K562 (cell line): ENCODE results near the gene FAM167B. TPM values are rescaled to one million over a fixed set of nuclear protein-coding genes. Genes with fewer than 3 reads are reported as not detected.

Source experiments
- BRCA1 ChIP-seq, 2 experiments: fragments of 450-650 bp in 1 of 2; sonication (generic) in 1 of 2; formaldehyde crosslinking in 1 of 2; IDR thresholded peaks; 2 replicates each; pipeline versions ENCODE4 v1.5.0 to v1.6.1; 2017 to 2020; ENCODE audit warnings: mild to moderate bottlenecking in 1 of 2, missing genetic modification reagents in 1 of 2
- DIDO1 ChIP-seq: fragments of 450-650 bp; IDR thresholded peaks from 2 replicates; pipeline ENCODE4 v1.6.1; 2016; ENCODE audit warnings: low read depth, missing biosample characterization, missing genetic modification characterization
- FOXK2 ChIP-seq, 2 experiments: fragments of 450-650 bp; IDR thresholded peaks in 1 of 2; conservative IDR thresholded peaks in 1 of 2; 2 replicates each; pipeline ENCODE4 v1.6.1; 2016; ENCODE audit warnings: low read depth in 2 of 2, mild to moderate bottlenecking in 1 of 2
- HEY1 ChIP-seq: fragments of 250-450 bp; sonication (Bioruptor Pico); IDR thresholded peaks from 2 replicates; pipeline ENCODE4 v1.5.0; 2020; ENCODE audit warnings: mild to moderate bottlenecking, moderate library complexity, borderline replicate concordance
- NFIX ChIP-seq: fragments of 250-450 bp; sonication (Bioruptor Pico); IDR thresholded peaks from 2 replicates; pipeline ENCODE4 v1.4.0; 2020; ENCODE audit warnings: low read depth, mild to moderate bottlenecking, moderate library complexity
- PHF8 ChIP-seq: fragments of 200-600 bp; sonication (generic); IDR thresholded peaks from 2 replicates; pipeline ENCODE4 v1.6.1; 2012; ENCODE audit warnings: mixed run types, mild to moderate bottlenecking, inconsistent platforms, low read length, moderate library complexity, borderline replicate concordance
- RBM14 ChIP-seq: fragments of 200-400 bp; formaldehyde crosslinking; IDR thresholded peaks from 2 replicates; pipeline ENCODE4 v1.6.1; 2018; ENCODE audit warnings: low read depth, mild to moderate bottlenecking, low read length, moderate library complexity, borderline replicate concordance; ENCODE audit not compliant: insufficient read depth
- SREBF1 ChIP-seq: fragments of 150-350 bp; IDR thresholded peaks from 2 replicates; pipeline ENCODE4 v1.6.1; 2014; ENCODE audit warnings: antibody characterized with exemption, low read depth, low read length, borderline replicate concordance
- STAG1 ChIP-seq: sonication (generic); formaldehyde crosslinking; IDR thresholded peaks from 2 replicates; pipeline ENCODE4 v1.5.0; 2020; ENCODE audit warnings: missing genetic modification reagents, borderline replicate concordance
- TAF1 ChIP-seq: IDR thresholded peaks from 2 replicates; pipeline ENCODE4 v1.6.1; 2011; ENCODE audit warnings: mild to moderate bottlenecking, low read length, moderate library complexity; ENCODE audit not compliant: insufficient read depth, control insufficient read depth, severe bottlenecking; ENCODE audit errors: extremely low read depth
- ZC3H4 ChIP-seq: sonication (generic); formaldehyde crosslinking; IDR thresholded peaks from 2 replicates; pipeline ENCODE4 v1.9.0; 2021; ENCODE audit warnings: missing genetic modification reagents, borderline replicate concordance
- ZNF354B ChIP-seq: fragments of 250-450 bp; sonication (Bioruptor Pico); IDR thresholded peaks from 2 replicates; pipeline ENCODE4 v1.4.0; 2020
- polyA plus RNA-seq, 8 experiments: library from polyadenylated mRNA; depleted of rRNA in 4 of 8; stranded (reverse) in 5 of 8; unstranded in 3 of 8; fragments of >200 nt; fragmentation: Nextera tagmentation in 2 of 8; fragmentation: Illumina TruSeq in 1 of 8; extraction: Ambion mirVana in 2 of 8; extraction: Trizol in 1 of 8; gene quantifications; 2 replicates each; pipeline versions ENCODE4 v1.2.1 to v1.2.3, GENCODE V29; 2011 to 2014; ENCODE audit warnings: inconsistent platforms in 1 of 8, missing spikeins in 1 of 8
- total RNA-seq, 7 experiments: library from RNA; depleted of rRNA in 6 of 7; stranded (reverse); fragments of >200 nt in 6 of 7; fragmentation: Illumina TruSeq in 2 of 7; extraction: Trizol in 2 of 7; gene quantifications; 2 replicates each; pipeline versions ENCODE4 v1.2.1 to v1.2.3, GENCODE V29; 2011 to 2021; ENCODE audit warnings: low replicate concordance in 1 of 7
- TF ChIP-seq, protein P1 (sequence below): fragments of 250-450 bp; sonication (Bioruptor Pico); IDR thresholded peaks from 2 replicates; pipeline ENCODE4 v1.4.0; 2020; ENCODE audit warnings: mild to moderate bottlenecking, moderate library complexity
- TF ChIP-seq, protein P2 (sequence below): fragments of 450-650 bp; formaldehyde crosslinking; IDR thresholded peaks from 2 replicates; pipeline ENCODE4 v1.4.0; 2022; ENCODE audit warnings: mild to moderate bottlenecking, moderate library complexity
- TF ChIP-seq, protein P3 (sequence below): fragments of 450-650 bp; formaldehyde crosslinking; IDR thresholded peaks from 2 replicates; pipeline ENCODE4 v1.4.0; 2022; ENCODE audit warnings: missing genetic modification characterization
- TF ChIP-seq, protein P4 (sequence below): fragments of 450-650 bp; conservative IDR thresholded peaks from 2 replicates; pipeline ENCODE4 v1.6.1; 2016; ENCODE audit warnings: missing genetic modification characterization, low read depth, mild to moderate bottlenecking, control low read depth, missing compliant biosample characterization
- TF ChIP-seq, protein P5 (sequence below): sonication (generic); formaldehyde crosslinking; IDR thresholded peaks from 2 replicates; pipeline ENCODE4 v1.8.0; 2022; ENCODE audit warnings: mild to moderate bottlenecking, missing genetic modification reagents

FAM167B gene
- total and polyA plus RNA-seq, 9 of the 15 experiments (the other 6 are each of a cell fraction or from before 2014, with no cell fraction given): not detected

DNA sequence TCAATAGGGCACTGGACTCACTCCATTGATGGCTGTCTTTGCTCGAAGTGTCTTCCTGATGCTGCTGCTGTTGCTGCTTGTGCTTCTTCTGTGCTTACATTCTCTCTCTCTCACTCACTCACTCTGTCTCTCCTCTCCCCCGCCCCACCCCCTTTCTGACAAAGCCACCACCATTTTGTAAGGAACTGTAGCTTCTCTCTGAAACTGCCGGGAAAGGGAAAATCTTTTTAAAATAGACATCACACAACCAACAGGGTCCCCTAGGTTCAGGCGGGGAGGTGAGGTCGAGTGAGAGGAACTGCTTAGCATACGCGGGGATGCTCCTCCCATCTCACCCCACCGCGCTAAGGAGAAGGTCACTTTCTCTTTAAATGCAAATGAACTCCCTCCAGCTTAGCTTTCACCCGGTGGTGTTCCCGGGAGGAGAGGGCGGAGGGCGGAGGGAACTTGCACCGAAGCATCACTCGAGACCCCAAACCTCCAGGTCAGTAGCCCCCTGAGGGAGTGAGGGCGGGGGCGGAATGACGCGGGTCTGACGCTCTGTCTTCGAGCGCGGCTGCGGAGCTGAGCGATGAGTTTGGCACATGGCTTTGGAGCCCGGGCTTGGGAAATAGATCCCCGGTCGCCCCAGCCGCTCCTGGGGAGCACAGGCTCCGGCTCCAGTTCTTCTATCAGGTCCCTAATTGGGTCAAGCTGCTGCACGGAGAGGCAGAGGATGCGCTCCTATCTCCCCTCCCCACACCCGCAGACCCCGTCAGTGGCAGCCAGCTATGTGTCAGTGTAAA, 46.6 kb upstream of the FAM167B start, which contains the start of gene CCDC28B (continued):
- peak; percentile 39 for TF ChIP-seq TAF1
- TF ChIP-seq, protein P1, sequence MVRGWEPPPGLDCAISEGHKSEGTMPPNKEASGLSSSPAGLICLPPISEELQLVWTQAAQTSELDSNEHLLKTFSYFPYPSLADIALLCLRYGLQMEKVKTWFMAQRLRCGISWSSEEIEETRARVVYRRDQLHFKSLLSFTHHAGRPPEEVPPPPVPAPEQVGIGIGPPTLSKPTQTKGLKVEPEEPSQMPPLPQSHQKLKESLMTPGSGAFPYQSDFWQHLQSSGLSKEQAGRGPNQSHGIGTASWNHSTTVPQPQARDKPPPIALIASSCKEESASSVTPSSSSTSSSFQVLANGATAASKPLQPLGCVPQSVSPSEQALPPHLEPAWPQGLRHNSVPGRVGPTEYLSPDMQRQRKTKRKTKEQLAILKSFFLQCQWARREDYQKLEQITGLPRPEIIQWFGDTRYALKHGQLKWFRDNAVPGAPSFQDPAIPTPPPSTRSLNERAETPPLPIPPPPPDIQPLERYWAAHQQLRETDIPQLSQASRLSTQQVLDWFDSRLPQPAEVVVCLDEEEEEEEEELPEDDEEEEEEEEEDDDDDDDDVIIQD (CRISPR knock-in tag): no peak
- peak; percentile 35 to 50; a peak in 3 of 4 replicates for TF ChIP-seq FOXK2 (conservative IDR thresholded peaks at IDR 0.05 in 1 of 2, IDR thresholded peaks at IDR 0.05 in 1 of 2; ENCODE audit: low read depth in 2 of 2)
- no peak for TF ChIP-seq ZNF354B (CRISPR knock-in tag)
- TF ChIP-seq, protein P2, sequence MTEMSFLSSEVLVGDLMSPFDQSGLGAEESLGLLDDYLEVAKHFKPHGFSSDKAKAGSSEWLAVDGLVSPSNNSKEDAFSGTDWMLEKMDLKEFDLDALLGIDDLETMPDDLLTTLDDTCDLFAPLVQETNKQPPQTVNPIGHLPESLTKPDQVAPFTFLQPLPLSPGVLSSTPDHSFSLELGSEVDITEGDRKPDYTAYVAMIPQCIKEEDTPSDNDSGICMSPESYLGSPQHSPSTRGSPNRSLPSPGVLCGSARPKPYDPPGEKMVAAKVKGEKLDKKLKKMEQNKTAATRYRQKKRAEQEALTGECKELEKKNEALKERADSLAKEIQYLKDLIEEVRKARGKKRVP (CRISPR knock-in tag): 0 out of 2 replicates have a peak, but pooled peaks have one; percentile 10
- TF ChIP-seq, protein P3, sequence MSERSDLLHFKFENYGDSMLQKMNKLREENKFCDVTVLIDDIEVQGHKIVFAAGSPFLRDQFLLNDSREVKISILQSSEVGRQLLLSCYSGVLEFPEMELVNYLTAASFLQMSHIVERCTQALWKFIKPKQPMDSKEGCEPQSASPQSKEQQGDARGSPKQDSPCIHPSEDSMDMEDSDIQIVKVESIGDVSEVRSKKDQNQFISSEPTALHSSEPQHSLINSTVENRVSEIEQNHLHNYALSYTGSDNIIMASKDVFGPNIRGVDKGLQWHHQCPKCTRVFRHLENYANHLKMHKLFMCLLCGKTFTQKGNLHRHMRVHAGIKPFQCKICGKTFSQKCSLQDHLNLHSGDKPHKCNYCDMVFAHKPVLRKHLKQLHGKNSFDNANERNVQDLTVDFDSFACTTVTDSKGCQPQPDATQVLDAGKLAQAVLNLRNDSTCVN (CRISPR knock-in tag): 0 out of 2 replicates have a peak, but pooled peaks have one; percentile 61
- TF ChIP-seq BRCA1 (IDR thresholded peaks at IDR 0.05): no peak
- TF ChIP-seq BRCA1 (CRISPR knock-in tag; IDR thresholded peaks at IDR 0.05): no peak
- no peak for TF ChIP-seq ZC3H4 (CRISPR knock-in tag)
- no peak for TF ChIP-seq NFIX (CRISPR knock-in tag)
- TF ChIP-seq PHF8: peak; percentile 9; the same call in 1 of the 2 replicates
- no peak for TF ChIP-seq HEY1 (CRISPR knock-in tag)
- TF ChIP-seq RBM14: no peak
- no peak for TF ChIP-seq DIDO1
- TF ChIP-seq SREBF1: no peak
- TF ChIP-seq, protein P4, sequence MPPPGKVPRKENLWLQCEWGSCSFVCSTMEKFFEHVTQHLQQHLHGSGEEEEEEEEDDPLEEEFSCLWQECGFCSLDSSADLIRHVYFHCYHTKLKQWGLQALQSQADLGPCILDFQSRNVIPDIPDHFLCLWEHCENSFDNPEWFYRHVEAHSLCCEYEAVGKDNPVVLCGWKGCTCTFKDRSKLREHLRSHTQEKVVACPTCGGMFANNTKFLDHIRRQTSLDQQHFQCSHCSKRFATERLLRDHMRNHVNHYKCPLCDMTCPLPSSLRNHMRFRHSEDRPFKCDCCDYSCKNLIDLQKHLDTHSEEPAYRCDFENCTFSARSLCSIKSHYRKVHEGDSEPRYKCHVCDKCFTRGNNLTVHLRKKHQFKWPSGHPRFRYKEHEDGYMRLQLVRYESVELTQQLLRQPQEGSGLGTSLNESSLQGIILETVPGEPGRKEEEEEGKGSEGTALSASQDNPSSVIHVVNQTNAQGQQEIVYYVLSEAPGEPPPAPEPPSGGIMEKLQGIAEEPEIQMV (tag): no peak
- TF ChIP-seq, protein P5, sequence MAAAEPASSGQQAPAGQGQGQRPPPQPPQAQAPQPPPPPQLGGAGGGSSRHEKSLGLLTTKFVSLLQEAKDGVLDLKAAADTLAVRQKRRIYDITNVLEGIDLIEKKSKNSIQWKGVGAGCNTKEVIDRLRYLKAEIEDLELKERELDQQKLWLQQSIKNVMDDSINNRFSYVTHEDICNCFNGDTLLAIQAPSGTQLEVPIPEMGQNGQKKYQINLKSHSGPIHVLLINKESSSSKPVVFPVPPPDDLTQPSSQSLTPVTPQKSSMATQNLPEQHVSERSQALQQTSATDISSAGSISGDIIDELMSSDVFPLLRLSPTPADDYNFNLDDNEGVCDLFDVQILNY (CRISPR knock-in tag): 0 out of 2 replicates have a peak, but pooled peaks have one; percentile 56
- no peak for TF ChIP-seq STAG1 (CRISPR knock-in tag)
